ENCODE data around the gene FAM114A1.

Gene FAM114A1

DNA sequence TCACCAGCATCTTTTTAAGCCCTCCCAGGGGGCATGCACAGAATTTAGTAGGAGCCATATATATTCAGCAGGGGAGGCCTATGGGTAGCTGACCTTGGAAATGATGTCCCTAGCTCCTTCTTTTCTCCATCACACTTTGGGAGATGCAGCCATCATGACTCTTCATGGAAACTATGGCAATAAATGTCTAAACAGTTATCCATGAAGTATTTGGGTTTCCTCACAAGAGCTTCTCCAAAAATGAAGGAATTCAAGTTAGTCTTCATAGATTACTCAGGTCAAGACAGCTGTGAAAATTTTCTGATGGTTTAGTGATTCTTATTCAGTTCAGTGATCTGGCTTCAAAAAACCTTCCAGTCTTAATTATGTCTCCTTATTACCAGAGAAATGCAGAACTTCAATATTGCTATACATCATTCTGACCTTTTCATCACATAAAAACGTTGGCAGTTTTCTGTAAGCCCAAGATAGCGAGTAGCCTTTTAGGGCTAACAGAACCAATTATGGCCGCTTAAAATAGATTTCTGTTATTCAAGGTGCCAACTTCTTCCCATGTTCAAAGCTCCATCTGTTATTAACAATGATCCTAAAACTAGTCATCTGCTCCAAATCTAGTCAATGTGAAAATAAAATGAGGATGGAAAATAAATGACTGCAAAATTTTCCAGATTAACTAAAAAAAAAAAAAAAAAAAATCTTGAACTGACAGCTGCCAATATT is 112.1 kb downstream of the FAM114A1 start:
- TF ChIP-seq, protein P1, sequence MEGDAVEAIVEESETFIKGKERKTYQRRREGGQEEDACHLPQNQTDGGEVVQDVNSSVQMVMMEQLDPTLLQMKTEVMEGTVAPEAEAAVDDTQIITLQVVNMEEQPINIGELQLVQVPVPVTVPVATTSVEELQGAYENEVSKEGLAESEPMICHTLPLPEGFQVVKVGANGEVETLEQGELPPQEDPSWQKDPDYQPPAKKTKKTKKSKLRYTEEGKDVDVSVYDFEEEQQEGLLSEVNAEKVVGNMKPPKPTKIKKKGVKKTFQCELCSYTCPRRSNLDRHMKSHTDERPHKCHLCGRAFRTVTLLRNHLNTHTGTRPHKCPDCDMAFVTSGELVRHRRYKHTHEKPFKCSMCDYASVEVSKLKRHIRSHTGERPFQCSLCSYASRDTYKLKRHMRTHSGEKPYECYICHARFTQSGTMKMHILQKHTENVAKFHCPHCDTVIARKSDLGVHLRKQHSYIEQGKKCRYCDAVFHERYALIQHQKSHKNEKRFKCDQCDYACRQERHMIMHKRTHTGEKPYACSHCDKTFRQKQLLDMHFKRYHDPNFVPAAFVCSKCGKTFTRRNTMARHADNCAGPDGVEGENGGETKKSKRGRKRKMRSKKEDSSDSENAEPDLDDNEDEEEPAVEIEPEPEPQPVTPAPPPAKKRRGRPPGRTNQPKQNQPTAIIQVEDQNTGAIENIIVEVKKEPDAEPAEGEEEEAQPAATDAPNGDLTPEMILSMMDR (IDR thresholded peaks at IDR 0.05; ENCODE audit: low read depth, low read length): no peak
- in situ Hi-C loops (cut with HindIII; ENCODE audit: low sequenced_read_pairs): no loop called here

DNA sequence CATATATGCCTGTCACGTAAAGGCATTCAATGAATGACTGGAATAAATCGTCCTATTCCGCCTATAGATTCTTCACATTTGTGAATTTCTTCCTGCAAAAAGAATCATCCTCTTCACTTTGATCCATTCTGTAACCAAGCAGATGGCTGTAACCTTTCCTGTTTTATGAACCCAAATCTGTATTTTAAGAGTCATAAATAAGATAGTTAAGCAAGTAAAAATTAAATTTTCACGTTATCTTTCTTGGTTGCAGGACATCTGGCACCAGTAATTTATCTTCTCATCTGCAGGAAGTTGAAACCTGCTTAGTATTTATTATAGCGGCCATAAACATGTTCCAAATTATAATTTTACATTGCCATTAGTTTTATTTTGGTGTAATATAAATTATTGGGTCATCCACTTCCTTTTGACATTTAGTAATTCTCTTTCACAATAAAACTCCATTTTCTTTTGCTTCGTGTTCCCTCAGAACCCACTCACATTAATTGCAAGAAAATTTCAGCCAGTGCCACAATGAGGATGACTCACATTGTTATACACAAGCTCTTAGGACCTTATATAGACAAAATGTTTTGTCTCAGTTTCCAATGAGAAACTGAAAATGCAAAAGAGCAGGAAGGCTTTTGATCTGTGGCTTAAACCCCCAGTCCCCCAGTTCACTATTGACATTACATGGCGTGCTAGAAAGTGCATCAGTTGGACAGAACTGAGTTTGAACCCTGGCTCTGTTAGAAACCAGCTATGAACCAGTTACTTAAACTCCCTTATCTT is 113.5 kb downstream of the FAM114A1 start:
- TF ChIP-seq, protein P1 (IDR thresholded peaks at IDR 0.05; ENCODE audit: low read depth, low read length): no peak
- peak; percentile 85 for DNase-seq (ENCODE audit: low read depth, low spot score)

More for the DNA sequence above, 112.1 kb downstream of the FAM114A1 start:
- H3K4me3 ChIP-seq (ENCODE audit: low read depth, low read length): no peak overlapping the region
- no peak for DNase-seq (ENCODE audit: low read depth, low spot score)

DNA sequence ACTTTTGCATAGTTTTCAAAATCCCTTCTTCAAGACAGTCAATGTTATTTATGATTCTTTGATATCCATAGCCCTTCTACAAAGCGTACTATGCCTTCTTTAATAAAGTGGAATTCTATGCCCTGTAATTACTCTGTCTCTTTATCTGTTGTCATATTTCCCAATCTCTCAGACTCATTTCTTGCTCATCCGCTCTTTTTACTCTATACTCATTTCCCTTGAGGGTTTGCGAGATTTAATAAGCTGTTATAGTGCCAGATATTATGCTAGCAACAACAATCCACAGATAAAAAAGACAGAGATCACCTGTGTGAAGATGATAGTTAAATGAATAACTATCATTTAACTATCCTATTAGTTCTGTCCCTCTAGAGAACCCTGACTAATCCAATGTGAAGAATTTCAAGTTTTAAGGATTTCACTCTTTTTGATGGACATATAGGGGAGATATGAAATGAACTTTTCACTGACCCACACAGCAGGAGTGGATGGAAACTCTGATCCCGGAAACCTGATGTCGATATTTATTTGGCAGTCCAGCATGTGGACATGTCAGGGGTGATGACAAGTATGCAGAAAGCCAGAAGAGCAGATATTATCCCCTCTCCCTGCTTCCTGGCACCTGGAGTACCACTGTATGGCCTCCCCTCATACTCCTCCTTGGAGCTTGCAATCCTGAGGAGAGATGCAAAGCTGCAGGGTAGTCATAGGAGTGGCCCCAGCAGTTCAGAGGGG is 114.9 kb downstream of the FAM114A1 start:
- TF ChIP-seq, protein P1 (IDR thresholded peaks at IDR 0.05; ENCODE audit: low read depth, low read length): no peak

More for the DNA sequence above, 113.5 kb downstream of the FAM114A1 start:
- no peak overlapping the region for H3K4me3 ChIP-seq (ENCODE audit: low read depth, low read length)
- in situ Hi-C loops (cut with HindIII; ENCODE audit: low sequenced_read_pairs): no loop called here

DNA sequence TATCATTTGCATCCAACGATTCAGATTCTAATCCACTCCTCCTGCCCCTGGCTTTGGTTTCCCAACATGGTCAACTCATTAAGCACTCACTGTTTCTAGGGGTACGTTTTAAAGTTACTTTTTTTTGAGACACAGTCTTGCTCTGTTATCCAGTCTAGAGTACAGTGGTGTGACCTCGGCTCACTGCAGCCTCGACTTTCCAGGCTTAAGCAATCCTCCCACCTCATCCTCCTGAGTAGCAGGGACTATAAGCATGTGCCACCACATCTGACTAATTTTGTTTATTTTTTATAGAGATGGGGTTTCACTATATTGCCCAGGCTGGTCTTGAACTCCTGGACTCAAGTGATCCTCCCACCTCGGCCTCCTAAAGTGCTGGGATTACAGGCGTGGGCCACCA is 115.7 kb downstream of the FAM114A1 start:
- in situ Hi-C loops (cut with HindIII; ENCODE audit: low sequenced_read_pairs): no loop called here
- DNase-seq (ENCODE audit: low read depth, low spot score): no peak
- TF ChIP-seq, protein P1 (IDR thresholded peaks at IDR 0.05; ENCODE audit: low read depth, low read length): no peak
- H3K4me3 ChIP-seq (ENCODE audit: low read depth, low read length): no peak overlapping the region

More for the DNA sequence above, 114.9 kb downstream of the FAM114A1 start:
- H3K4me3 ChIP-seq (ENCODE audit: low read depth, low read length): no peak overlapping the region
- DNase-seq (ENCODE audit: low read depth, low spot score): no peak
- in situ Hi-C loops (cut with HindIII; ENCODE audit: low sequenced_read_pairs): no loop called here

DNA sequence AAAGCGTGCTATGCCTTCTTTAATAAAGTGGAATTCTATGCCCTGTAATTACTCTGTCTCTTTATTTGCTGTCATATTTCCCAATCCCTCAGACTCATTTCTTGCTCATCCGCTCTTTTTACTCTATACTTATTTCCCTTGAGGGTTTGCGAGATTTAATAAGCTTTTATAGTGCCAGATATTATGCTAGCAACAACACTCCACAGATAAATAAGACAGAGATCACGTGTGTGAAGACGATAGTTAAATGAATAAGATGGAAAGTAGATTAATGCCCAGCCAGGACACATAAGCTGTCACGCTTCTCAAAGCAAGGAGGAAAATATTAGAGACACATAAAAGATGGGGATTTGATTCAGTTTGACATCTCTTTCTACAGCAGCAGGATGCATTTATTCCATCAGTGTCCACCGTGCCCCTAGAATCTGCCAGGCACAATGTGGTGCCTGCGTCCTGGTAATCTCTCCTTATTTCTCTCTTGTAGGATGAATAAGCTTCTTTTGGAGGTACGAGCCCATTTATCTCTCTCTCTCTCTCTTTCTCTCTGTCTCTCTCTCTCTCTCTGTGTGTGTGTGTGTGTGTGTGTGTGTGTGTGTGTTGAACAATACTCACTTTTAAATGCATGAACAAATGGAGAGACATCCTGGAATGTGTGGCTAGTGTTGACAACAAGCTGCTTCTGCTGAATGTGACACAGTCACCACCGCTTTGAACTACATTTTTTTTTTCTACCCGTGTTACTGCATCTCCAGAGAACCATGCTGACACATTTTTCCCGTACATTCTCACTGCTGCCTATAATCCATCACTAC is 116.4 kb downstream of the FAM114A1 start:
- TF ChIP-seq, protein P1 (IDR thresholded peaks at IDR 0.05; ENCODE audit: low read depth, low read length): no peak
- no peak overlapping the region for H3K4me3 ChIP-seq (ENCODE audit: low read depth, low read length)
- in situ Hi-C loops (cut with HindIII; ENCODE audit: low sequenced_read_pairs): no loop called here
- DNase-seq (ENCODE audit: low read depth, low spot score): peak; percentile 47
